Activated CD4-positive, alpha-beta T cell treated with anti-CD3 and anti-CD28 coated beads, Interleukin-2, amount 10 ng/mL, durations not matched to agents 7 days and 5 days (primary cell): ENCODE data around the gene NIM1K. TPM values are rescaled to one million over a fixed set of nuclear protein-coding genes. Genes with fewer than 3 reads are reported as not detected.
A peak's percentile ranks its signal among the peaks of the same experiment; 100 is the strongest.
"Not testable (repeated sequence)": the region's sequence is repeated elsewhere in the genome, so short reads cannot be mapped to it uniquely, and the experiment has no call there.

Experiments used
- CTCF ChIA-PET: fragments of 350-600 bp; sonication (Branson Sonifier 250); formaldehyde crosslinking; loops from one replicate; lab custom pipeline; 2021; ENCODE audit warnings: antibody characterized with exemption; lab: Charles Lee
- POLR2A ChIA-PET: fragments of 350-600 bp; sonication (Branson Sonifier 250); formaldehyde crosslinking; loops from one replicate; lab custom pipeline; 2021; ENCODE audit warnings: antibody characterized with exemption; lab: Charles Lee
- DNase-seq: peaks from one replicate; pipeline ENCODE4 v3.0.0-alpha.2; 2020
- H3K27ac Mint-ChIP-seq: one replicate; pipeline ENCODE4 v1.8.0; 2021; ENCODE audit warnings: mild to moderate bottlenecking, moderate library complexity, mixed read lengths
- H3K27me3 Mint-ChIP-seq: one replicate; pipeline ENCODE4 v1.8.0; 2021; ENCODE audit warnings: mixed read lengths
- H3K36me3 Mint-ChIP-seq: one replicate; pipeline ENCODE4 v1.8.0; 2021; ENCODE audit warnings: low read depth, mixed read lengths
- H3K4me1 Mint-ChIP-seq: one replicate; pipeline ENCODE4 v1.8.0; 2021; ENCODE audit warnings: mixed read lengths
- H3K4me3 Mint-ChIP-seq: one replicate; pipeline ENCODE4 v1.8.0; 2021; ENCODE audit warnings: mild to moderate bottlenecking, moderate library complexity, mixed read lengths
- H3K9me3 Mint-ChIP-seq: one replicate; pipeline ENCODE4 v1.8.0; 2021; ENCODE audit warnings: mixed read lengths
- total RNA-seq, 2 experiments: library from RNA; stranded (reverse); gene quantifications; one replicate each; pipeline ENCODE4 v1.2.3, GENCODE V29; 2021

Gene NIM1K
- total RNA-seq, 2 experiments from 2014 or later = 0.50 to 0.75 TPM

- no peak for DNase-seq
- ChIA-PET POLR2A (interaction anchor here (1.7 kb wide), 1 partner anchor 170 kb away, joined by 7 read pairs; the partner anchor contains the start of gene TMEM267), CTCF (interaction anchor here (0.8 to 2.3 kb wide), 9 partner anchors 11 to 365 kb away, joined by 3 to 10 read pairs (median 4); partner anchors contain the start of gene TMEM267)
- H3K36me3 Mint-ChIP-seq = peaks cover 14% of the 10 kb centered on the region
- H3K4me1 Mint-ChIP-seq = peaks cover 58% of the 10 kb centered on the region
- peaks cover 15% of the 10 kb centered on the region for H3K9me3 Mint-ChIP-seq
- H3K4me3 Mint-ChIP-seq = peak overlapping the region; percentile 99
- H3K27ac Mint-ChIP-seq = peak overlapping the region; percentile 91
- no peaks in the 10 kb centered on the region for H3K27me3 Mint-ChIP-seq
Observed at GRCh38 chr5:43313854-43314457, 121.9 kb downstream of the NIM1K start.

- ChIA-PET POLR2A (no interaction called here), CTCF (interaction anchor here (0.8 to 2.3 kb wide), 4 partner anchors 169 to 365 kb away, joined by 3 to 10 read pairs (median 4); partner anchors contain the start of gene TMEM267)
- H3K27ac Mint-ChIP-seq = no peak overlapping the region
- no peak overlapping the region for H3K4me3 Mint-ChIP-seq
- peaks cover 14% of the 10 kb centered on the region for H3K36me3 Mint-ChIP-seq
- peaks cover 15% of the 10 kb centered on the region for H3K9me3 Mint-ChIP-seq
- no peak for DNase-seq
- H3K27me3 Mint-ChIP-seq = no peaks in the 10 kb centered on the region
- H3K4me1 Mint-ChIP-seq = peaks cover 51% of the 10 kb centered on the region
Observed at GRCh38 chr5:43314724-43315123, 122.7 kb downstream of the NIM1K start.

- Mint-ChIP-seq H3K27ac (no peak overlapping the region), H3K4me1 (peaks cover 46% of the 10 kb centered on the region), H3K36me3 (peaks cover 14% of the 10 kb centered on the region), H3K9me3 (peaks cover 15% of the 10 kb centered on the region), H3K27me3 (no peaks in the 10 kb centered on the region), H3K4me3 (no peak overlapping the region)
- ChIA-PET POLR2A (no interaction called here), CTCF (interaction anchor here (0.8 kb wide), 2 partner anchors 169 to 320 kb away, joined by 3 to 4 read pairs; partner anchors contain the start of gene TMEM267)
- DNase-seq = peak; percentile 16
Observed at GRCh38 chr5:43315263-43315662, 123.2 kb downstream of the NIM1K start.

GRCh38 chr5:43315682-43316081 is 123.7 kb downstream of the NIM1K start:
- Mint-ChIP-seq H3K4me3 (no peak overlapping the region), H3K27ac (no peak overlapping the region), H3K9me3 (peaks cover 15% of the 10 kb centered on the region), H3K36me3 (peaks cover 12% of the 10 kb centered on the region), H3K27me3 (no peaks in the 10 kb centered on the region), H3K4me1 (peaks cover 44% of the 10 kb centered on the region)
- ChIA-PET POLR2A (no interaction called here), CTCF (interaction anchor here (0.8 kb wide), 2 partner anchors 168 to 321 kb away, joined by 3 to 4 read pairs; partner anchors contain the start of gene TMEM267)
- DNase-seq = no peak

GRCh38 chr5:43316421-43316820 is 124.4 kb downstream of the NIM1K start:
- DNase-seq = no peak
- H3K4me1 Mint-ChIP-seq = peaks cover 38% of the 10 kb centered on the region
- POLR2A ChIA-PET = no interaction called here
- peaks cover 7% of the 10 kb centered on the region for H3K36me3 Mint-ChIP-seq
- no peaks in the 10 kb centered on the region for H3K27me3 Mint-ChIP-seq
- CTCF ChIA-PET = interaction anchor here (0.8 to 1.3 kb wide), 2 partner anchors 35 to 297 kb away, joined by 3 read pairs; no protein-coding TSS in a partner anchor
- H3K4me3 Mint-ChIP-seq = no peak overlapping the region
- no peak overlapping the region for H3K27ac Mint-ChIP-seq
- peaks cover 15% of the 10 kb centered on the region for H3K9me3 Mint-ChIP-seq

GRCh38 chr5:43320846-43321245 is 128.8 kb downstream of the NIM1K start:
- Mint-ChIP-seq H3K9me3 (peaks cover 2% of the 10 kb centered on the region), H3K27ac (no peak overlapping the region), H3K4me1 (no peaks in the 10 kb centered on the region), H3K4me3 (no peak overlapping the region), H3K36me3 (no peaks in the 10 kb centered on the region), H3K27me3 (peaks cover 2% of the 10 kb centered on the region)
- no peak for DNase-seq
- ChIA-PET POLR2A (no interaction called here), CTCF (no interaction called here)

- H3K27ac Mint-ChIP-seq, H3K4me1 Mint-ChIP-seq, DNase-seq, H3K4me3 Mint-ChIP-seq, CTCF ChIA-PET, POLR2A ChIA-PET, H3K27me3 Mint-ChIP-seq, H3K36me3 Mint-ChIP-seq, H3K9me3 Mint-ChIP-seq: not testable (repeated sequence)
Observed at GRCh38 chr5:43323488-43323887, 131.5 kb downstream of the NIM1K start.

- CTCF ChIA-PET = interaction anchor here (3.1 kb wide), 1 partner anchor 12 kb away, joined by 8 read pairs; the partner anchor contains the start of gene HMGCS1
- H3K4me1 Mint-ChIP-seq, H3K4me3 Mint-ChIP-seq, H3K36me3 Mint-ChIP-seq, H3K27ac Mint-ChIP-seq, H3K27me3 Mint-ChIP-seq, POLR2A ChIA-PET, H3K9me3 Mint-ChIP-seq, DNase-seq: not testable (repeated sequence)
Observed at GRCh38 chr5:43325624-43326023, 133.6 kb downstream of the NIM1K start.

Other genes with a start within 250 kb of the NIM1K start
- gene ANXA2R, start 151.9 kb upstream of the NIM1K start, total RNA-seq = 10 to 100 TPM; 29.5 to 32.0 TPM
- 10 to 100 TPM; 48.4 to 50.8 TPM for gene ZNF131, start 71.3 kb upstream of the NIM1K start, total RNA-seq
- gene HMGCS1, start 121.2 kb downstream of the NIM1K start, total RNA-seq = 10 to 100 TPM; 54.3 to 57.5 TPM
- 10 to 100 TPM; 15.1 to 16.4 TPM for gene CCL28, start 220.2 kb downstream of the NIM1K start, total RNA-seq